ENCODE data around the gene MTR.

DNA sequence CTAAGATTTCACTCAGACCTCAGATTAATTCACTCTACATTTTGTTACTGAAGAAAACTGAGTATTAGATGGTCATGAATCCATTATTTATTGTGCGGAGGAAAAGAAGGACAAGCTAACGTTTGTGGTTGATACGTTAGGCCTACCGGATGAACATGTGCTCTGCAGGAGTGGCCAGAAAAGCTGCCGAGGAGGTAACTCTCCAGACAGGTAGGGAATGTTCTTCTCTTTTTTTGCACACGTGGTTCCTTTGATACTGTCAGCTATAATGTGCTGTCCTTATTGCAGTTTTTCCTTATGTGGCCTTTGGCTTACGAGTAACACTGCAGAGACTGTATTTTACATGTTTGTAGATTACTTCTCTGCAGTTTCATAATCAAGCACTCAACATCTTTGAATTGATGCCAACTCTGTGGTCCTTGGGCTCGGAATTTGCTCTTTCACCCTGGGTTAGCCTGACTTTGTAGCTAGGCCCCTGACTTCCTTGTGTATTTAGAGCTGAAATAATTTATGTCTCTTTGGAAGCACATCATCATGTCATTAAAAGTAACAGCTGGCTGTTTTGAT is 13.6 kb downstream of the MTR start:
- TF ChIP-seq, protein P1, sequence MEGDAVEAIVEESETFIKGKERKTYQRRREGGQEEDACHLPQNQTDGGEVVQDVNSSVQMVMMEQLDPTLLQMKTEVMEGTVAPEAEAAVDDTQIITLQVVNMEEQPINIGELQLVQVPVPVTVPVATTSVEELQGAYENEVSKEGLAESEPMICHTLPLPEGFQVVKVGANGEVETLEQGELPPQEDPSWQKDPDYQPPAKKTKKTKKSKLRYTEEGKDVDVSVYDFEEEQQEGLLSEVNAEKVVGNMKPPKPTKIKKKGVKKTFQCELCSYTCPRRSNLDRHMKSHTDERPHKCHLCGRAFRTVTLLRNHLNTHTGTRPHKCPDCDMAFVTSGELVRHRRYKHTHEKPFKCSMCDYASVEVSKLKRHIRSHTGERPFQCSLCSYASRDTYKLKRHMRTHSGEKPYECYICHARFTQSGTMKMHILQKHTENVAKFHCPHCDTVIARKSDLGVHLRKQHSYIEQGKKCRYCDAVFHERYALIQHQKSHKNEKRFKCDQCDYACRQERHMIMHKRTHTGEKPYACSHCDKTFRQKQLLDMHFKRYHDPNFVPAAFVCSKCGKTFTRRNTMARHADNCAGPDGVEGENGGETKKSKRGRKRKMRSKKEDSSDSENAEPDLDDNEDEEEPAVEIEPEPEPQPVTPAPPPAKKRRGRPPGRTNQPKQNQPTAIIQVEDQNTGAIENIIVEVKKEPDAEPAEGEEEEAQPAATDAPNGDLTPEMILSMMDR (conservative IDR thresholded peaks at IDR 0.05; ENCODE audit: low read depth, low read length): no peak
- TF ChIP-seq EZH2phosphoT487 (IDR thresholded peaks at IDR 0.05; ENCODE audit: borderline replicate concordance, low read length): no peak
- no peak for TF ChIP-seq EZH2 (IDR thresholded peaks at IDR 0.05; ENCODE audit: low read length, unreplicated experiment)
